MM.1S (cell line): ENCODE results near the gene ZMYM5.

ENCODE experiments used
- EZH2phosphoT487 ChIP-seq: fragments of 300-600 bp; sonication (generic); IDR thresholded peaks from 2 replicates; pipeline ENCODE4 v1.6.1; 2018; ENCODE audit warnings: antibody characterized with exemption, low read length
- TF ChIP-seq, protein P1 (sequence below): fragments of 300-600 bp; sonication (generic); IDR thresholded peaks from 2 replicates; pipeline ENCODE4 v1.5.1; 2016; ENCODE audit warnings: antibody characterized with exemption, low read length, mixed read lengths

- TF ChIP-seq, protein P1, sequence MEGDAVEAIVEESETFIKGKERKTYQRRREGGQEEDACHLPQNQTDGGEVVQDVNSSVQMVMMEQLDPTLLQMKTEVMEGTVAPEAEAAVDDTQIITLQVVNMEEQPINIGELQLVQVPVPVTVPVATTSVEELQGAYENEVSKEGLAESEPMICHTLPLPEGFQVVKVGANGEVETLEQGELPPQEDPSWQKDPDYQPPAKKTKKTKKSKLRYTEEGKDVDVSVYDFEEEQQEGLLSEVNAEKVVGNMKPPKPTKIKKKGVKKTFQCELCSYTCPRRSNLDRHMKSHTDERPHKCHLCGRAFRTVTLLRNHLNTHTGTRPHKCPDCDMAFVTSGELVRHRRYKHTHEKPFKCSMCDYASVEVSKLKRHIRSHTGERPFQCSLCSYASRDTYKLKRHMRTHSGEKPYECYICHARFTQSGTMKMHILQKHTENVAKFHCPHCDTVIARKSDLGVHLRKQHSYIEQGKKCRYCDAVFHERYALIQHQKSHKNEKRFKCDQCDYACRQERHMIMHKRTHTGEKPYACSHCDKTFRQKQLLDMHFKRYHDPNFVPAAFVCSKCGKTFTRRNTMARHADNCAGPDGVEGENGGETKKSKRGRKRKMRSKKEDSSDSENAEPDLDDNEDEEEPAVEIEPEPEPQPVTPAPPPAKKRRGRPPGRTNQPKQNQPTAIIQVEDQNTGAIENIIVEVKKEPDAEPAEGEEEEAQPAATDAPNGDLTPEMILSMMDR: no peak
- TF ChIP-seq EZH2phosphoT487: no peak
These were observed 1.7 kb downstream of the ZMYM5 start for GRCh38 chr13:19861762-19862161.
